H1 (cell line): ENCODE measurements around the gene LRRC45. TPM values are rescaled to one million over a fixed set of nuclear protein-coding genes. Genes with fewer than 3 reads are reported as not detected.
A peak's percentile ranks its signal among the peaks of the same experiment; 100 is the strongest.

Experiments used
- EZH2 ChIP-seq: fragments of 200-600 bp; sonication (generic); IDR thresholded peaks from 2 replicates; pipeline ENCODE4 v1.7.1; 2012; ENCODE audit warnings: low read depth, mild to moderate bottlenecking, moderate library complexity, low read length, inconsistent platforms; ENCODE audit not compliant: severe bottlenecking
- SIN3A ChIP-seq, 2 experiments: IDR thresholded peaks in 1 of 2; conservative IDR thresholded peaks in 1 of 2; 2 replicates each; pipeline ENCODE4 v1.6.1; 2011 to 2012; ENCODE audit warnings: low read length in 2 of 2, improper control_type of control experiment in 1 of 2, low read depth in 1 of 2, mild to moderate bottlenecking in 1 of 2
- SIX5 ChIP-seq: IDR thresholded peaks from 2 replicates; pipeline ENCODE4 v1.6.1; 2011; ENCODE audit warnings: mild to moderate bottlenecking, low read depth, low read length
- SP4 ChIP-seq: IDR thresholded peaks from 2 replicates; pipeline ENCODE4 v1.6.1; 2012; ENCODE audit warnings: low read length, inconsistent platforms
- polyA plus RNA-seq, 7 experiments: library from polyadenylated mRNA; depleted of rRNA in 3 of 7; stranded (reverse) in 5 of 7; unstranded in 2 of 7; fragments of >200 nt in 5 of 7; fragments of 200-250 nt in 2 of 7; gene quantifications; 1 replicate in 5 of 7; 2 replicates in 1 of 7; 4 replicates in 1 of 7; pipeline versions ENCODE4 v1.2.1 to v1.2.3, GENCODE V29; 2011 to 2013; ENCODE audit warnings: missing spikeins in 2 of 7, mixed read lengths in 2 of 7
- total RNA-seq: library from RNA; stranded (reverse); fragmentation: NEBNext Ultra II Directional; extraction: Animal tissue kit (Norgen Biotek cat#: 25700); gene quantifications from 2 replicates; pipeline ENCODE4 v1.2.1, GENCODE V29; 2021

LRRC45 gene
- total and polyA plus RNA-seq, 2 of the 8 experiments (the other 6 are each of a cell fraction or from before 2014, with no cell fraction given), result 11.5 to 29.0 TPM

- TF ChIP-seq SIN3A (conservative IDR thresholded peaks at IDR 0.05 in 1 of 2, IDR thresholded peaks at IDR 0.05 in 1 of 2; ENCODE audit: low read depth in 1 of 2, low read length in 2 of 2) (0 out of 4 replicates have a peak, but pooled peaks of 1 of the 2 experiments have one; percentile 58), SP4 (0 out of 2 replicates have a peak, but pooled peaks have one; percentile 55), EZH2 (no peak), SIX5 (peak; percentile 66)
Measured at GRCh38 chr17:82022981-82023446, at the start of gene LRRC45 (continued).
